Left kidney (tissue), 2 donors: ENCODE measurements around the gene LTO1. TPM values are rescaled to one million over a fixed set of nuclear protein-coding genes. Genes with fewer than 3 reads are reported as not detected.

Experiments
- DNase-seq: peaks from one replicate; pipeline ENCODE4 v3.0.0-alpha.2; 2013
- polyA plus RNA-seq: library from polyadenylated mRNA; unstranded; fragments of 120-200 nt; gene quantifications from one replicate; pipeline ENCODE4 v1.2.1, GENCODE V29; 2013; ENCODE audit not compliant: insufficient read length

Gene LTO1
- polyA plus RNA-seq, 1 donor = 36.9 TPM

DNA sequence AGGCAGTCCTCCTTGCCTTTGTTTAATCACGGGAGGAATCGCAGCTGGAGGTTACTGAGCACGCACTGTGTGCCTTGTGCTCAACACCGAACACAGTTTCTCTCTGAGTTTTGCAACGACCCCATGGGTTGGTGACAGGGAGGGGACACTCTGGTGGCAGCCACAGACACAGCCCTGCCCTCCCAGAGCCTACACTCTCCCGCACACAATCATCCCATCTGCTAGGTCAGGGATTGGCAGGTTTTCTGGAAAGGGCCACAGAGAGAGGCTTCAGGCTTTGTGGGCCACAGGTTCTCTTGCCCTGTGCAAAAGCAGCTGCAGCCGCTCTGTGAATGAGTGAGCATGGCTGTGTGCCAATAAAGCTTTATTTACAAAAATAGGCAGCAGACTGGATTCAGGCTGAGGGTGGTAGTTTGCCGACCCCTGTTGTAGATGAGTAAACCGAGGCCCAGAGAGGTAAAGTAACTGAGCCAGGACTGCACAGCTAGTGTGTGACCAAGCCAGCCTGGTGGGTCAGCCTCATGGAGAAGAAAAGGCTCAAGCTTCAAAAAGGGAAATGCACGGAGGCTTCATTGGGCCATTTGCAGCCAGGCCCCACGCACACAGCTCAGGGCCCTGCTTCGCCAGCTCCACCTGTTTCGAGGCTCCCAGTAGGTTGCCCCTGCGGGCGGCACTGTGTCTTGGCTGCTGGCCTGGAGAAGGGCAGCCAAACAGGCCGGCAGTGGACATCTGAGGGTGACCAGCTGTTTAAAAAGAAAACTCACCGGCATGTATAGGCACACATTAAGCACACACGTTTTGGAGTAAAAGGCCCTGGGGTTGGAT lies 16.3 kb downstream of the LTO1 start:
- DNase-seq = no peak

DNA sequence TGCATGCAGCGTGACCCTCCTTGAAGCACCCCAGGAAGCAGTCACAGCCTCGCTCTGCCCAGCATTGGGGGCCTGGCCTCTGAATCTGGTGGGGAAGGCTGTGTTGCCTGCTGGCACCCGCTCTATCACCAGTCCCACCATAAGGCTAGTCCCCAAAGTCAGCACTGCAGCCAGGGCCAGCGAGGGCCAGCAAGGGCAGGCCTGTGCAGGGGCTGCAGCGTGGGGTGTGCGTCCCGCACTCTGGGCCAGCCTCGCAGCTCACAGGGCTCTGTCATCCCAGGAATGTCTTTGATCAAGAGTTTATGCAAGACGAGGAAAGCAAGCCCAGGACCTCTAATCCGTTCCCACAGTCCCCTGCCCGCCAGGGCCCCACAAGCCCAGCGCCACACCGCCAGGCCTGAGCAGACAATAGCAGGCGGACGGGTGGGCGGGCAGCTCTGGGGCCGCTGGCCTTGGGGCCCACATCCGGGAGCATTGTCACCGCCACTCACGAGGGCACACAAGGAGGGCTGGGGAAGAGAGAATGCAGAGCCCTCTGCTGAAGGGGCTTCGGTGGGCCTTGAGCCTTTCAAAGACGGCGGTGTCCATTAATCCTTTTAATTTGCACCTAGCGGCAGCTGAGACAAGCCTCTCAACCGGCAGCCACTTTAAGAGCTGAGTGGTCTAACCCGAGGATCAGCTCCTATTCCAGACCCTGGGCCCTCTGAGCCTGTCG lies 17.1 kb downstream of the LTO1 start:
- DNase-seq = no peak

DNA sequence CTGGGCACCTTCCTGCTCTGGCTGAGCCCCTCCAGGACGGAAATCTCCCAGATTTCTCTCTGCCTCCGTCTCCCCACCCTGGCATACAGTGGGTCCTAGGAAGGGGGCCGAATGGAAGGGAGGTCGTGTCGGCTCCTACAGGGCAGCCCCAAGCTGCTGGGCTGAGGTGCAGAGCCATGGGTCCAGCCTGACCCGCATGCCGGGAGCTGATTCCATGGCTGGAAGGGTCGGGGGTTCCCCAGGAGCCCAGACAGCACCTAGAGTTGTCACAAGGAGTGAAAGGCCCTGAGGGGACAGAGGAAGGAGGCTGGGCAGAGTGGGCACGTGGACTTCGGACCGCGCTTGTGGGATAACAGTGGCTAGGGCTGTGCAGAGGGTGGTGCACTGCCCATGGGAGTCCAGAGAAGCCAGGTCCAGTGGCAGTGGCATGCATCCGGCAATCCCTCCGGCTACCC lies 17.7 kb downstream of the LTO1 start:
- no peak for DNase-seq

DNA sequence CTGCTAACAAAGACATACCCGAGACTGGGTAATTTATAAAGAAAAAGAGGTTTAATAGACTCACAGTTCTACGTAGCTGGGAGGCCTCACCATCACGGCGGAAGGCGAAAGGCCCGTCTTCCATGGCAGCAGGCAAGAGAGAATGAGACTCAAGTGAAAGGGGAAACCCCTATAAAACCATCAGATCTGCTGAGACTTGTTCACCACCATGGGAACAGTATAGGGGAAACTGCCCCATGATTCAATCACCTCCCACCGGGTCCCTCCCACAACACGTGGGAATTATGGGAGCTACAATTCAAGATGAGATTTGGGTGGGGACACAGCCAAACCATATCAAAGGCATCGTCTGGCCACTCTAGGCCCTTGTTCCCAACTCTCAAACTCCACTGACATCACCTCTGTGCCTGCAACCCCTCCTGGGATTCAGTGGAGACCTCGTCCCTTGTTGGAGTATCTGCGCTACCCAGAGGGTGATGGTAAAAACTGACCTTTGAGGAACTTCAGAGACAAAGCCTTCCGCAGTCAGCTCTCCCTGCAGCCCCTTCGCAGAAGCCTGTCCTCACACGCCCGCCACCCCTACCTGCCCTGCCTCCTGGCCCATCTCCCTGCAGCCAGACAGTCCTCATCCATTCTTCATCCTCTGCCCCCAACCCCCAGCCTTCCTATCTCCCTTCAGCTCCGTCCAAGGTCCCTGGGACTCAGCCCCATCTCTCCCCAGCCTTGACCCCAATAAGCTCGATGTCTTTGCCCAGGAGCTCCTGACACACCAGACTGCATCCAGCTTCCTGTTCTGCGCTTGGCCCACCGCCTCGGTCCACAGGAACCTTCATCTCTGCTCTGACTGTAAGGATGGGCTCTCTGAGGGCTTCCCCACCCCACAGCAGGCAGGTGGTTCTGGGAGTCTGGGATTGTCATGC lies 18.4 kb downstream of the LTO1 start:
- DNase-seq = no peak

GRCh38 chr11:69655479-69656428 lies 19.4 kb downstream of the LTO1 start:
- DNase-seq = no peak

DNA sequence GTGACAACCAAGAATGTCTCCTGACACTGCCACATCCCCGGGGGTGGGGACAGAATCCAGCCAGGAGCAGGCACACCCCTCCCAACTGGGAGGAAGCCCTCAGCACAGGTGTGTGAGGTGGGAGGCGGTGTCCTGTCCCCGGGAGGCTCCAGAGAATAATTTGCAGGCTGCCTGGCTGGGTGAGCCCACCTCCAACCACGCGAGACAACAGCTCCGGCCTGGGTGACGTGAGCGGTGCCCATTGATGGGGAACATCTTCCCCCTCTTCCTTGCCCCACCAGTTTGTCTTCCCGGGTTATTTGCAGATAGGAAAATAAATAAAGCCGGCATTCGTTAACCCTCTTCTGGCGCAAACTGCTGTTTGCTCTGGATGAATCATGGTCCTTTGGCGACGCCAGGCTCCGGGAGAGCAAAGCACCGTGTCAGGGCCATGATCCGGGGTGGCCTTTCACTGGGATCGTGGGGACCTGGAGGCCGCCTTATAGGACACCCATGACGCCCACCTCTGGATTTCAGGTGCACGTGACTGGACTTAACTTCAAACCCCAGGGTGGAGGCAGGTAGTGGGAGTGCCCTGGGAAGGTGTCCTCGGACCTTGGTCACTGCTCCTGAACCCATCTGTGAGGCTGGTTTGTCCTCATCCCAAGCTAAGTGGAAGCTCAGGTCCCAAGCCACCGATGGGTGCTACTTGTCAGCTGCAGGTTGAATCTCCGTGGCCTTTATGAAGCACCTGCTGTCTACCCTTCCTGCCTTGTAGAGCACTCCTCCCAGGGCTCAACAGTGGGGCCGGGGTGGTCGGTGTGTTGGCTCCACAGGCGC lies 20.3 kb downstream of the LTO1 start:
- DNase-seq = no peak

DNA sequence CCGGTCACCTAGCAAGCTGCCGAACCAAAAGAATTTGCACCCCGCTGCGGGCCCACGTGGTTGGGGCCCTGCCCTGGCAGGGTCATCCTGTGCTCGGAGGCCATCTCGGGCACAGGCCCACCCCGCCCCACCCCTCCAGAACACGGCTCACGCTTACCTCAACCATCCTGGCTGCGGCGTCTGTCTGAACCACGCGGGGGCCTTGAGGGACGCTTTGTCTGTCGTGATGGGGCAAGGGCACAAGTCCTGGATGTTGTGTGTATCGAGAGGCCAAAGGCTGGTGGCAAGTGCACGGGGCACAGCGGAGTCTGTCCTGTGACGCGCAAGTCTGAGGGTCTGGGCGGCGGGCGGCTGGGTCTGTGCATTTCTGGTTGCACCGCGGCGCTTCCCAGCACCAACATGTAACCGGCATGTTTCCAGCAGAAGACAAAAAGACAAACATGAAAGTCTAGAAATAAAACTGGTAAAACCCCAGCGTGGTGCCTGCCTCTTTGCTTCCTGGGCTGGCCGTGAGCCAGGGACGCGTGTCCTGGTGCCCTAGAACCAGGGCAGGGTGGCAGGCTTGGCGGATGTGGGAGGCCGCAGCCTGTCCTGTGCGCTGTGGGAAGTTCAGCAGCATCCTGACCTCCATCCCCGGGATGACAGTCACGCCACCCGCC lies 21.0 kb downstream of the LTO1 start:
- DNase-seq = no peak

DNA sequence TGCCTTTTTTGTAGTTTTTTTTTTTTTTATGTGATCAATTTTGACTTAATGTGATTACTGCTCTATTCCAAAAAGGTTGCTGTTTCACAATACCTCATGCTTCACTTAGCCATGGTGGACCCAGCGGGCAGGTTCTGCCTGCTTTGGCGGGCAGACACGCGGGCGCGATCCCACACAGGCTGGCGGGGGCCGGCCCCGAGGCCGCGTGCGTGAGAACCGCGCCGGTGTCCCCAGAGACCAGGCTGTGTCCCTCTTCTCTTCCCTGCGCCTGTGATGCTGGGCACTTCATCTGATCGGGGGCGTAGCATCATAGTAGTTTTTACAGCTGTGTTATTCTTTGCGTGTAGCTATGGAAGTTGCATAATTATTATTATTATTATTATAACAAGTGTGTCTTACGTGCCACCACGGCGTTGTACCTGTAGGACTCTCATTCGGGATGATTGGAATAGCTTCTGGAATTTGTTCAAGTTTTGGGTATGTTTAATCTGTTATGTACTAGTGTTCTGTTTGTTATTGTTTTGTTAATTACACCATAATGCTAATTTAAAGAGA lies 21.7 kb downstream of the LTO1 start:
- DNase-seq = no peak

DNA sequence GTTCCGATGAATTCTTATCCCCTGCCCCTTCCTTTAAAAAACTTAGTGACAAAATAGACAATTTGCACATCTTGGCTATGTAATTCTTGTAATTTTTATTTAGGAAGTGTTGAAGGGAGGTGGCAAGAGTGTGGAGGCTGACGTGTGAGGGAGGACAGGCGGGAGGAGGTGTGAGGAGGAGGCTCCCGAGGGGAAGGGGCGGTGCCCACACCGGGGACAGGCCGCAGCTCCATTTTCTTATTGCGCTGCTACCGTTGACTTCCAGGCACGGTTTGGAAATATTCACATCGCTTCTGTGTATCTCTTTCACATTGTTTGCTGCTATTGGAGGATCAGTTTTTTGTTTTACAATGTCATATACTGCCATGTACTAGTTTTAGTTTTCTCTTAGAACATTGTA lies 22.2 kb downstream of the LTO1 start:
- no peak for DNase-seq

DNA sequence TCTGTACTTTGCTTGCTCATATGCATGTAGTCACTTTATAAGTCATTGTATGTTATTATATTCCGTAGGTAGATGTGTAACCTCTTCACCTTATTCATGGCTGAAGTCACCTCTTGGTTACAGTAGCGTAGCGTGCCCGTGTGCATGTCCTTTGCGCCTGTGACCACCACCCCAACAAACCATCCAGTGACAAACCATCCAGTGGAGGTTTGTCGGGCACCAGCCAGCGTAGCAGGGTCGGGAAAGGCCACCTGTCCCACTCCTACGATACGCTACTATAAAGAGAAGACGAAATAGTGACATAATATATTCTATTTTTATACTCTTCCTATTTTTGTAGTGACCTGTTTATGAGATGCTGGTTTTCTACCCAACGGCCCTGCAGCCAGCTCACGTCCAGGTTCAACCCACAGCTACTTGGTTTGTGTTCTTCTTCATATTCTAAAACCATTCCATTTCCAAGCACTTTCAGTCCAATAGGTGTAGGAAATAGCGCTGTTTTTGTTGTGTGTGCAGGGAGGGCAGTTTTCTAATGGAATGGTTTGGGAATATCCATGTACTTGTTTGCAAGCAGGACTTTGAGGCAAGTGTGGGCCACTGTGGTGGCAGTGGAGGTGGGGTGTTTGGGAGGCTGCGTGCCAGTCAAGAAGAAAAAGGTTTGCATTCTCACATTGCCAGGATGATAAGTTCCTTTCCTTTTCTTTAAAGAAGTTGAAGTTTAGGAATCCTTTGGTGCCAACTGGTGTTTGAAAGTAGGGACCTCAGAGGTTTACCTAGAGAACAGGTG lies 23.1 kb downstream of the LTO1 start:
- no peak for DNase-seq

DNA sequence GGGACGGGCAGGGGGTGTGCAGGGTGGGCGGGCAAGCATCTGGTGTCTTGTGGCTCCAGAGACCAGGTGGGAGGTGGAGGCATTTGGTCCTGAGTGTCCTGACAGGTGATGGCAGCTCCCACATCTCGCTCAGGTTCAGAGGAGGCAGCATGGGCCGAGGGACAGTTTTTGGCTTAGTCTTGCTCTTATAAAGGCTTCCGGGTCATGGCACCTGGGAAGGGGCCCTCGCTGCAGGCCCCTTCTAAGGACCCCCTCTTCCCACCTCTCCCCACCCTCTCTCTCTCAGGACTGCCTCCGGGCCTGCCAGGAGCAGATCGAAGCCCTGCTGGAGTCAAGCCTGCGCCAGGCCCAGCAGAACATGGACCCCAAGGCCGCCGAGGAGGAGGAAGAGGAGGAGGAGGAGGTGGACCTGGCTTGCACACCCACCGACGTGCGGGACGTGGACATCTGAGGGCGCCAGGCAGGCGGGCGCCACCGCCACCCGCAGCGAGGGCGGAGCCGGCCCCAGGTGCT lies 24.3 kb downstream of the LTO1 start:
- DNase-seq = no peak

DNA sequence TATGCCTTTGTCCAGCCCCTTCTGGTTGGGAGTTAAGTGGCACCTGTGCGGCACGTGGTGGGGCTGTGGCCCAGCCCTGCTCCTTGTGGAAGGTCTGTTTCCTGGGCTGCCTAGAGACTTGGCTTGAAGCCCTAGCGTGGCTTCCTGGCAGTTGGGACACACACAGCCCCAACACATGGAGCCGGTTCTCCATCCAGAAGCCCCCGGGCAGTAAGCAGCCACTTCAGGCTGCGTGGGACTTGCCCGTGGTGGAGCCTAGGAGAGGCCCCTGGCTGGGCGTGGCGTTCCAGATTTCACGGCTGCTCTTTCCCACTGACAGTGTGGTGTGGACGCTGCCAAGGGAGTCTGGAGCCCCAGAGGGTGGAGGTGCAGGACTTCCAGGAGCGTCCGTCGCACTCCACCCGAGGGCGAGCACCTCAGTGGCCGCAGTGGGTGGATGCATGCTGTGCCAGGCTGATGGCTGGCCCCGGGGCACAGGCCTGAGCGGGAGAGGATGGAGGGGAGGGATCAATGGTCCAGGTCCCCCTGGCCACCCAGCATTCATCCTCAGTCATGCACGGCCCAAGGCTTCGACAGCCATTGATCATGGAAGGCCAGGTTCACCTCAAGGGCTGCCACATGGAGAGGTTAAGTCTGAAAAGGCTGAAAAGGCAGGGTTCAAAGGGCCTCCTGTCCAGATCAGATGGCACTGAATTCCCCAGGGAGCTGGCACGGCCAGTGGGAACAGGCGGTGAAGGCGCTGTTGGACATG lies 24.9 kb downstream of the LTO1 start:
- DNase-seq = no peak

- DNase-seq = no peak
Observed at GRCh38 chr11:69649576-69649900, 25.6 kb downstream of the LTO1 start.

GRCh38 chr11:69648679-69649575 lies 26.2 kb downstream of the LTO1 start:
- no peak for DNase-seq

- DNase-seq = no peak
Observed at GRCh38 chr11:69647761-69648497, 27.2 kb downstream of the LTO1 start.

GRCh38 chr11:69647390-69647748 lies 27.8 kb downstream of the LTO1 start:
- no peak for DNase-seq
